ENCODE measurements around the gene SLC22A1. TPM values are rescaled to one million over a fixed set of nuclear protein-coding genes. Genes with fewer than 3 reads are reported as not detected.
A peak's percentile ranks its signal among the peaks of the same experiment; 100 is the strongest.

Gene SLC22A1
- total and polyA plus RNA-seq, 2 of the 8 experiments (the other 6 are each of a cell fraction or from before 2014, with no cell fraction given): 0.12 to 0.45 TPM

DNA sequence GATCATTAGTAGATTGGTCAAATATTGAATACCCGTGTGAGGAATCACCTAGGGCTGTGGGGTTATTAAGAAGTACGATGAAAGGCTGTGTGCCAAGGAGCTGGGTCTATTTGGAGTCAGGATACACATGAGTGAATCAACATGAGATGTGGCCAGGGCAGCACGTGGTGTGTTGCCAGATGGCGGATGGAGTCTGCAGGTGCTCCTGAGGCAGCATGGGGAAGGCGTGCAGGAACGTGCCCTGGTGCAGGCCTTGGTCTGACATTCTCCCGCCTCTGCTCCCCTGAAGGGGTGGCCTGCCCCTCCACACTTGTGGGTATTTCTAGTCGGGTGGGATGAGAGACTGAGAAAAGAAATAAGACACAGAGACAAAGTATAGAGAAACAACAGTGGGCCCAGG is 39.0 kb upstream of the SLC22A1 start:
- H3K27ac ChIP-seq (ENCODE audit: low read depth, low read length): no peak overlapping the region
- H3K27me3 ChIP-seq (replicated peaks in 1 of 4; ENCODE audit: control insufficient read depth in 3 of 4, extremely low read depth in 1 of 4, insufficient read depth in 3 of 4, low read length in 3 of 4): no peaks in the 10 kb centered on the region
- H3K14ac ChIP-seq (ENCODE audit: insufficient read length): no peak overlapping the region
- peaks cover 0 to 12% of the 10 kb centered on the region in 2 experiments; a peak in 2 of 4 replicates for H3K9me3 ChIP-seq (ENCODE audit: insufficient read depth in 2 of 2, low read depth in 1 of 2, low read length in 1 of 2)
- 0 out of 2 replicates have a peak, but pooled peaks cover 2% of the 10 kb centered on the region for H3K23me2 ChIP-seq (ENCODE audit: low read depth, low read length)
- DNase-seq (ENCODE audit: low read depth in 1 of 2, low spot score in 2 of 2): no peak
- H3K23ac ChIP-seq (ENCODE audit: insufficient read length): no peak overlapping the region
- no peak overlapping the region for H2AK5ac ChIP-seq (ENCODE audit: low read depth, low read length)
- POLR2A ChIA-PET (ENCODE audit: partially characterized antibody): no interaction called here
- H2BK15ac ChIP-seq (ENCODE audit: low read length): no peak overlapping the region
- no peak for FAIRE-seq
- H3K4me1 ChIP-seq (replicated peaks in 1 of 4; ENCODE audit: control insufficient read depth in 3 of 4, insufficient read depth in 4 of 4, low read length in 3 of 4): no peaks in the 10 kb centered on the region
- H3K18ac ChIP-seq (ENCODE audit: extremely low read depth, low read length): no peak overlapping the region
- H3K56ac ChIP-seq (replicated peaks; ENCODE audit: insufficient read length, low read depth, low read length): no peak overlapping the region
- H3K4me3 ChIP-seq (ENCODE audit: extremely low read depth in 1 of 4, insufficient read depth in 2 of 4, low read depth in 3 of 4, low read length in 4 of 4): no peak overlapping the region
- H4K20me1 ChIP-seq (replicated peaks in 1 of 2; ENCODE audit: control insufficient read depth in 1 of 2, insufficient read depth in 2 of 2, low read length in 2 of 2): peaks cover 0 to 7% of the 10 kb centered on the region in 2 experiments
- H3K79me2 ChIP-seq (ENCODE audit: control insufficient read depth in 1 of 2, insufficient read depth in 2 of 2, low read length in 2 of 2): no peaks in the 10 kb centered on the region
- no peaks in the 10 kb centered on the region; the same call in 1 of the 2 replicates for H3K79me1 ChIP-seq (ENCODE audit: low read depth, low read length)
- CTCF ChIA-PET (ENCODE audit: partially characterized antibody): interaction anchor here (1.6 kb wide), 1 partner anchor 22 kb away, joined by 3 read pairs; no protein-coding TSS in a partner anchor
- 98% methylated on average over 8 of the region's 8 CpGs; no CpG with 5 or more reads in 1 of the 2 experiments for WGBS, 2 experiments (ENCODE audit: extremely low coverage in 1 of 2, insufficient coverage in 1 of 2, insufficient read length in 1 of 2, insufficient replicate concordance in 2 of 2, low coverage in 1 of 2, low lambda C conversion rate in 2 of 2, missing lambda C conversion rate in 1 of 2)
- H4K5ac ChIP-seq (ENCODE audit: insufficient read length, low read depth, low read length): no peak overlapping the region
- no peak overlapping the region for H4K91ac ChIP-seq (replicated peaks; ENCODE audit: insufficient read length, low read length)
- no peak overlapping the region for H3K9ac ChIP-seq (replicated peaks in 1 of 4; ENCODE audit: extremely low read depth in 1 of 4, low read depth in 3 of 4, low read length in 3 of 4)
- H3K4me2 ChIP-seq (ENCODE audit: insufficient read depth in 1 of 2, low read depth in 2 of 2, low read length in 2 of 2): no peak overlapping the region
- H2BK12ac ChIP-seq (ENCODE audit: low read depth, low read length): no peak overlapping the region
- H2BK5ac ChIP-seq (ENCODE audit: low read depth, low read length): no peak overlapping the region
- peaks cover 25 to 79% (median 57%) of the 10 kb centered on the region in 4 experiments for H3K36me3 ChIP-seq (ENCODE audit: control insufficient read depth in 2 of 4, insufficient read depth in 4 of 4, low read length in 3 of 4)
- no peak overlapping the region for H2BK120ac ChIP-seq (replicated peaks; ENCODE audit: low read depth, low read length)
- H2BK20ac ChIP-seq (ENCODE audit: low read length): no peak overlapping the region
- no peak overlapping the region for H2AFZ ChIP-seq (ENCODE audit: low read length)
- no peak overlapping the region for H3K4ac ChIP-seq (replicated peaks; ENCODE audit: insufficient read length, low read depth, low read length)
- H4K8ac ChIP-seq (ENCODE audit: extremely low read depth, insufficient read depth, low read length): peak overlapping the region; percentile 68; the same call in 1 of the 2 replicates
- TF ChIP-seq TBP (IDR thresholded peaks at IDR 0.05; ENCODE audit: low read depth, low read length): no peak
- no peak for TF ChIP-seq JUND (IDR thresholded peaks at IDR 0.05; ENCODE audit: low read length)
- TF ChIP-seq EP300 (IDR thresholded peaks at IDR 0.05; ENCODE audit: borderline replicate concordance in 1 of 2, low read depth in 2 of 2, low read length in 2 of 2): no peak
- TF ChIP-seq, protein P1, sequence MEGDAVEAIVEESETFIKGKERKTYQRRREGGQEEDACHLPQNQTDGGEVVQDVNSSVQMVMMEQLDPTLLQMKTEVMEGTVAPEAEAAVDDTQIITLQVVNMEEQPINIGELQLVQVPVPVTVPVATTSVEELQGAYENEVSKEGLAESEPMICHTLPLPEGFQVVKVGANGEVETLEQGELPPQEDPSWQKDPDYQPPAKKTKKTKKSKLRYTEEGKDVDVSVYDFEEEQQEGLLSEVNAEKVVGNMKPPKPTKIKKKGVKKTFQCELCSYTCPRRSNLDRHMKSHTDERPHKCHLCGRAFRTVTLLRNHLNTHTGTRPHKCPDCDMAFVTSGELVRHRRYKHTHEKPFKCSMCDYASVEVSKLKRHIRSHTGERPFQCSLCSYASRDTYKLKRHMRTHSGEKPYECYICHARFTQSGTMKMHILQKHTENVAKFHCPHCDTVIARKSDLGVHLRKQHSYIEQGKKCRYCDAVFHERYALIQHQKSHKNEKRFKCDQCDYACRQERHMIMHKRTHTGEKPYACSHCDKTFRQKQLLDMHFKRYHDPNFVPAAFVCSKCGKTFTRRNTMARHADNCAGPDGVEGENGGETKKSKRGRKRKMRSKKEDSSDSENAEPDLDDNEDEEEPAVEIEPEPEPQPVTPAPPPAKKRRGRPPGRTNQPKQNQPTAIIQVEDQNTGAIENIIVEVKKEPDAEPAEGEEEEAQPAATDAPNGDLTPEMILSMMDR (IDR thresholded peaks at IDR 0.05; ENCODE audit: control extremely low read depth in 1 of 3, insufficient read depth in 1 of 3, low read depth in 1 of 3, low read length in 3 of 3): no peak
- no peak for TF ChIP-seq KDM4A (IDR thresholded peaks at IDR 0.05; ENCODE audit: low read depth, low read length, severe bottlenecking)
- TF ChIP-seq TAF7 (optimal IDR thresholded peaks at IDR 0.05; ENCODE audit: borderline replicate concordance, low read depth, low read length): no peak
- TF ChIP-seq CHD2 (IDR thresholded peaks at IDR 0.05; ENCODE audit: low read length): no peak
- no peak for TF ChIP-seq JUN (IDR thresholded peaks at IDR 0.05; ENCODE audit: low read depth, low read length)
- TF ChIP-seq PHF8 (conservative IDR thresholded peaks at IDR 0.05; ENCODE audit: low read depth, low read length): no peak
- TF ChIP-seq RAD21 (IDR thresholded peaks at IDR 0.05 in 1 of 2, conservative IDR thresholded peaks at IDR 0.05 in 1 of 2; ENCODE audit: low read depth in 2 of 2, low read length in 2 of 2): no peak
- TF ChIP-seq POLR2AphosphoS5 (IDR thresholded peaks at IDR 0.05; ENCODE audit: low read depth, low read length): no peak
